K562 (cell line): ENCODE measurements around the gene INSR. TPM values are rescaled to one million over a fixed set of nuclear protein-coding genes. Genes with fewer than 3 reads are reported as not detected.

Experiments used
- ATAC-seq: fragments of 200-7000 bp; cut with Tn5 transposase; 3 replicates; pipeline ENCODE4 v1.9.1; 2020; ENCODE audit warnings: moderate library complexity
- BruUV-seq: library from RNA; stranded (reverse); fragments of 400-500 nt; replicated peaks from 2 replicates; lab custom pipeline; 2021; lab: Mats Ljungman, UMichigan
- CTCF ChIA-PET: fragments of 300-600 bp; formaldehyde crosslinking; extraction: SDS; loops from one replicate; lab custom pipeline; 2021; ENCODE audit warnings: low intra/inter-chr PET ratio; lab: Yijun Ruan, JAX
- POLR2A ChIA-PET: fragments of 300-600, 350-650 bp; sonication (Branson Sonifier 250); formaldehyde crosslinking; extraction: SDS; loops from one replicate; lab custom pipeline; 2021; ENCODE audit warnings: antibody characterized with exemption, inconsistent platforms; lab: Yijun Ruan, JAX
- DNase-seq, 4 experiments: peaks; one replicate each; pipeline versions ENCODE4 v3.0.0 to v3.0.0-alpha.2; 2011 to 2018; ENCODE audit warnings: low spot score in 3 of 4, mixed read lengths in 3 of 4; ENCODE audit errors: extremely low read depth in 1 of 4
- FAIRE-seq: peaks from 2 replicates; lab custom pipeline; 2011; peaks lifted over from hg19 to GRCh38; lab: Jason Lieb, UNC
- H2AFZ ChIP-seq: 2 replicates; pipeline ENCODE4 v1.6.0; 2011; ENCODE audit warnings: low read depth, low read length, control low read depth, inconsistent platforms
- H3K27ac ChIP-seq: fragments of 200-600 bp; 3 replicates; pipeline ENCODE4 v1.8.0; 2011; ENCODE audit warnings: low read depth, mild to moderate bottlenecking, control low read depth, inconsistent platforms, low read length, moderate library complexity, mixed read lengths; ENCODE audit errors: extremely low read depth
- H3K27me3 ChIP-seq, 2 experiments: fragments of 300-600 bp in 1 of 2; 2 replicates in 1 of 2; 3 replicates in 1 of 2; pipeline versions ENCODE4 v1.6.0 to v1.8.0; 2011; ENCODE audit warnings: inconsistent platforms in 2 of 2, low read length in 2 of 2, mild to moderate bottlenecking in 1 of 2, mixed read lengths in 1 of 2, moderate library complexity in 1 of 2; ENCODE audit not compliant: control insufficient read depth in 2 of 2, insufficient read depth in 2 of 2
- H3K36me3 ChIP-seq: fragments of 300-600 bp; 3 replicates; pipeline ENCODE4 v1.8.0; 2011; ENCODE audit warnings: mild to moderate bottlenecking, low read length, inconsistent platforms; ENCODE audit not compliant: control insufficient read depth, insufficient read depth
- H3K4me1 ChIP-seq, 2 experiments: fragments of 200-600 bp in 1 of 2; replicated peaks in 1 of 2; 2 replicates in 1 of 2; 3 replicates in 1 of 2; pipeline versions ENCODE4 v1.5.1 to v1.8.0; 2011; ENCODE audit warnings: inconsistent platforms in 2 of 2, low read length in 2 of 2, mild to moderate bottlenecking in 1 of 2, mixed read lengths in 1 of 2, moderate library complexity in 1 of 2; ENCODE audit not compliant: control insufficient read depth in 2 of 2, insufficient read depth in 2 of 2
- H3K4me2 ChIP-seq: 2 replicates; pipeline ENCODE4 v1.6.1; 2011; ENCODE audit warnings: low read length, control low read depth, inconsistent platforms, mixed read lengths; ENCODE audit not compliant: insufficient read depth
- H3K4me3 ChIP-seq: fragments of 200-600 bp; sonication (generic), shearing (Covaris generic); 2 replicates; pipeline ENCODE4 v1.5.1; 2016; ENCODE audit warnings: control low read depth, inconsistent platforms
- H3K79me2 ChIP-seq: fragments of 200-600 bp; 3 replicates; pipeline ENCODE4 v1.8.0; 2011; ENCODE audit warnings: low read length, inconsistent platforms; ENCODE audit not compliant: control insufficient read depth, insufficient read depth
- H3K9ac ChIP-seq, 2 experiments: 2 replicates each; pipeline versions ENCODE4 v1.6.0 to v1.6.1; 2011; ENCODE audit warnings: low read depth in 2 of 2, low read length in 2 of 2, control low read depth in 1 of 2, inconsistent platforms in 1 of 2, mild to moderate bottlenecking in 1 of 2, mixed read lengths in 1 of 2; ENCODE audit not compliant: insufficient read depth in 1 of 2
- H3K9me1 ChIP-seq: one replicate; pipeline ENCODE4 v1.6.0; 2011; ENCODE audit warnings: inconsistent platforms, mild to moderate bottlenecking, low read length, moderate library complexity; ENCODE audit not compliant: control insufficient read depth, insufficient read depth
- H3K9me3 ChIP-seq: replicated peaks from 2 replicates; pipeline ENCODE4 v1.5.1; 2011; ENCODE audit warnings: low read depth, low read length, inconsistent platforms; ENCODE audit not compliant: control insufficient read depth, insufficient read depth
- H4K20me1 ChIP-seq: replicated peaks from 2 replicates; pipeline ENCODE4 v1.6.1; 2011; ENCODE audit warnings: low read length, inconsistent platforms, mixed read lengths; ENCODE audit not compliant: control insufficient read depth, insufficient read depth
- CTCF ChIP-seq, 3 experiments: IDR thresholded peaks in 2 of 3; conservative IDR thresholded peaks in 1 of 3; 2 replicates each; pipeline ENCODE4 v1.5.1; 2011 to 2012; ENCODE audit warnings: low read length in 3 of 3, mild to moderate bottlenecking in 3 of 3, control low read depth in 2 of 3, improper control_type of control experiment in 1 of 3, inconsistent platforms in 1 of 3, low read depth in 1 of 3, mixed read lengths in 1 of 3, moderate library complexity in 1 of 3; ENCODE audit not compliant: insufficient read depth in 2 of 3
- E2F6 ChIP-seq, 2 experiments: IDR thresholded peaks; 2 replicates each; pipeline ENCODE4 v1.6.1; 2011; ENCODE audit warnings: borderline replicate concordance in 1 of 2, control low read depth in 1 of 2, low read depth in 1 of 2, low read length in 1 of 2, mild to moderate bottlenecking in 1 of 2, mixed read lengths in 1 of 2, moderate library complexity in 1 of 2; ENCODE audit not compliant: insufficient read depth in 1 of 2, insufficient read length in 1 of 2, poor library complexity in 1 of 2, severe bottlenecking in 1 of 2; ENCODE audit errors: extremely low read depth in 1 of 2
- EGR1 ChIP-seq: fragments of 450-650 bp; conservative IDR thresholded peaks from 2 replicates; pipeline ENCODE4 v1.6.1; 2017; ENCODE audit warnings: mild to moderate bottlenecking
- HMGN3 ChIP-seq: IDR thresholded peaks from 2 replicates; pipeline ENCODE4 v1.6.1; 2011; ENCODE audit warnings: borderline replicate concordance, low read depth, mild to moderate bottlenecking, mixed read lengths, low read length; ENCODE audit not compliant: insufficient read length; ENCODE audit errors: extremely low read depth
- KAT8 ChIP-seq: fragments of 450-650 bp; IDR thresholded peaks from 2 replicates; pipeline ENCODE4 v1.6.1; 2016; ENCODE audit warnings: low read depth, mild to moderate bottlenecking
- KLF1 ChIP-seq: fragments of 450-650 bp; IDR thresholded peaks from 2 replicates; pipeline ENCODE4 v1.6.1; 2016; ENCODE audit warnings: missing genetic modification characterization, missing compliant biosample characterization
- L3MBTL2 ChIP-seq: fragments of 450-650 bp; IDR thresholded peaks from 2 replicates; pipeline ENCODE4 v1.6.1; 2016; ENCODE audit warnings: mild to moderate bottlenecking, moderate library complexity
- MAZ ChIP-seq, 2 experiments: fragments of 450-650 bp in 1 of 2; sonication (generic) in 1 of 2; formaldehyde crosslinking; IDR thresholded peaks in 1 of 2; conservative IDR thresholded peaks in 1 of 2; 2 replicates each; pipeline versions ENCODE4 v1.4.0 to v1.5.0; 2020; ENCODE audit warnings: mild to moderate bottlenecking in 1 of 2, missing genetic modification reagents in 1 of 2
- NRF1 ChIP-seq, 2 experiments: fragments of 450-650 bp; IDR thresholded peaks in 1 of 2; conservative IDR thresholded peaks in 1 of 2; 2 replicates each; pipeline ENCODE4 v1.6.1; 2014; ENCODE audit warnings: mild to moderate bottlenecking in 2 of 2
- RAD21 ChIP-seq, 2 experiments: fragments of 250-450 bp in 1 of 2; fragments of 450-650 bp in 1 of 2; sonication (Bioruptor Pico) in 1 of 2; formaldehyde crosslinking in 1 of 2; IDR thresholded peaks in 1 of 2; conservative IDR thresholded peaks in 1 of 2; 2 replicates each; pipeline versions ENCODE4 v1.4.0 to v1.8.0; 2020 to 2022; ENCODE audit warnings: mild to moderate bottlenecking in 2 of 2, moderate library complexity in 1 of 2
- USF1 ChIP-seq: sonication (generic); formaldehyde crosslinking; IDR thresholded peaks from 2 replicates; pipeline ENCODE4 v1.9.0; 2022; ENCODE audit warnings: mild to moderate bottlenecking, missing genetic modification reagents
- ZNF512 ChIP-seq: IDR thresholded peaks from 2 replicates; pipeline ENCODE4 v1.6.1; 2016; ENCODE audit warnings: missing genetic modification characterization, missing compliant biosample characterization
- ZNF77 ChIP-seq: fragments of 250-450 bp; sonication (Bioruptor Pico); IDR thresholded peaks from 2 replicates; pipeline ENCODE4 v1.5.0; 2020
- WGBS: fragments of 100-300 bp; shearing (Covaris generic); methylation state at CpG from one replicate; pipeline ENCODE4 v1.1.6; 2016; ENCODE audit warnings: low coverage, mixed read lengths; ENCODE audit not compliant: insufficient coverage; ENCODE audit errors: missing lambda C conversion rate; 5-methylcytosine and 5-hydroxymethylcytosine counted together
- in situ Hi-C: fragments of 300-500 bp; cut with MboI; formaldehyde crosslinking; loops from 4 replicates; pipeline ENCODE4 v1.15.0; 2018; ENCODE audit warnings: inconsistent platforms, mixed read lengths
- intact Hi-C: fragments of 100-400 bp; cut with micrococcal nuclease; formaldehyde crosslinking; loops from 2 replicates; pipeline ENCODE4 v1.14.2; 2022
- polyA plus RNA-seq, 8 experiments: library from polyadenylated mRNA; depleted of rRNA in 4 of 8; stranded (reverse) in 5 of 8; unstranded in 3 of 8; fragments of >200 nt; fragmentation: Nextera tagmentation in 2 of 8; fragmentation: Illumina TruSeq in 1 of 8; extraction: Ambion mirVana in 2 of 8; extraction: Trizol in 1 of 8; gene quantifications; 2 replicates each; pipeline versions ENCODE4 v1.2.1 to v1.2.3, GENCODE V29; 2011 to 2014; ENCODE audit warnings: inconsistent platforms in 1 of 8, missing spikeins in 1 of 8
- total RNA-seq, 7 experiments: library from RNA; depleted of rRNA in 6 of 7; stranded (reverse); fragments of >200 nt in 6 of 7; fragmentation: Illumina TruSeq in 2 of 7; extraction: Trizol in 2 of 7; gene quantifications; 2 replicates each; pipeline versions ENCODE4 v1.2.1 to v1.2.3, GENCODE V29; 2011 to 2021; ENCODE audit warnings: low replicate concordance in 1 of 7

Gene INSR
- total and polyA plus RNA-seq, 9 of the 15 experiments (the other 6 are each of a cell fraction or from before 2014, with no cell fraction given), result 0.04 to 0.88 (median 0.41) TPM

GRCh38 chr19:7294558-7295212 is 471 bp upstream of the INSR start:
- intact Hi-C loops, result loop anchor here (2.0 kb wide), 1 partner anchor 96 kb away; no protein-coding TSS in a partner anchor
- peak overlapping the region; percentile 5; the same call in 1 of the 2 replicates for H2AFZ ChIP-seq

More at GRCh38 chr19:7294558-7295212, 471 bp upstream of the INSR start:
- Histone ChIP-seq H3K9me3 (no peaks in the 10 kb centered on the region), H3K4me3 (peak overlapping the region; percentile 49; the same call in 1 of the 2 replicates), H3K9ac (peak overlapping the region; percentile 17 to 81; a peak in 3 of 4 replicates), H3K79me2 (no peaks in the 10 kb centered on the region), H3K4me2 (peak overlapping the region; percentile 19), H3K4me1 (peaks cover 0 to 17% of the 10 kb centered on the region in 2 experiments; a peak in 2 of 5 replicates), H4K20me1 (0 out of 2 replicates have a peak, but pooled peaks cover 3% of the 10 kb centered on the region), H3K36me3 (no peaks in the 10 kb centered on the region), H3K9me1 (no peaks in the 10 kb centered on the region), H3K27ac (no peak overlapping the region), H3K27me3 (peaks cover 3 to 17% of the 10 kb centered on the region in 2 experiments; a peak in 3 of 5 replicates)
- 9% methylated on average over 37 of the region's 43 CpGs for WGBS
- DNase-seq (peak; percentile 24 to 71 (median 49)), ATAC-seq (peak; percentile 39), FAIRE-seq (no peak)
- no TSS peak for BruUV-seq
- ChIA-PET POLR2A (no interaction called here), CTCF (interaction anchor here (1.2 kb wide), 1 partner anchor 145 kb away, joined by 7 read pairs; no protein-coding TSS in a partner anchor)
- TF ChIP-seq E2F6 (IDR thresholded peaks at IDR 0.05; ENCODE audit: borderline replicate concordance in 1 of 2, extremely low read depth in 1 of 2, insufficient read depth in 1 of 2, insufficient read length in 1 of 2, low read depth in 1 of 2, low read length in 1 of 2, poor library complexity in 1 of 2, severe bottlenecking in 1 of 2) (peak in 1 of 2 experiments; percentile 47), RAD21 (CRISPR knock-in tag; conservative IDR thresholded peaks at IDR 0.05 in 1 of 2, IDR thresholded peaks at IDR 0.05 in 1 of 2) (0 out of 4 replicates have a peak, but pooled peaks of 1 of the 2 experiments have one; percentile 17), CTCF (IDR thresholded peaks at IDR 0.05 in 2 of 3, conservative IDR thresholded peaks at IDR 0.05 in 1 of 3; ENCODE audit: insufficient read depth in 2 of 3, low read depth in 1 of 3, low read length in 3 of 3) (peak in 1 of 3 experiments; percentile 17; a peak in 1 of 6 replicates), KAT8 (no peak), KLF1 (tag) (no peak), ZNF77 (CRISPR knock-in tag) (no peak), NRF1 (conservative IDR thresholded peaks at IDR 0.05 in 1 of 2, IDR thresholded peaks at IDR 0.05 in 1 of 2) (peak; percentile 44 to 51; a peak in 3 of 4 replicates), ZNF512 (peak; percentile 40; the same call in 1 of the 2 replicates), USF1 (CRISPR knock-in tag) (0 out of 2 replicates have a peak, but pooled peaks have one; percentile 10), HMGN3 (peak; percentile 11), MAZ (CRISPR knock-in tag; conservative IDR thresholded peaks at IDR 0.05 in 1 of 2, IDR thresholded peaks at IDR 0.05 in 1 of 2) (peak in 1 of 2 experiments; percentile 3; a peak in 1 of 4 replicates), EGR1 (peak; percentile 41), L3MBTL2 (peak; percentile 50; the same call in 1 of the 2 replicates)
- in situ Hi-C loops, result no loop called here
